Lower lobe of right lung (tissue), 2 donors: ENCODE measurements around the gene HES1. TPM values are rescaled to one million over a fixed set of nuclear protein-coding genes. Genes with fewer than 3 reads are reported as not detected.

Experiments used
- ATAC-seq, 2 donors: fragments of 200-7000 bp; cut with Tn5 transposase; one replicate each; pipeline ENCODE4 v1.9.1; 2020 to 2022; ENCODE audit warnings: mild to moderate bottlenecking in 2 of 2, moderate library complexity in 2 of 2
- DNase-seq: peaks from one replicate; pipeline ENCODE4 v3.0.0-alpha.2; 2020
- H3K27ac ChIP-seq: fragments of 200-600 bp; one replicate; pipeline ENCODE4 v1.8.0; 2022
- H3K27me3 ChIP-seq: fragments of 200-600 bp; one replicate; pipeline ENCODE4 v1.8.0; 2022; ENCODE audit warnings: low read depth
- H3K36me3 ChIP-seq: fragments of 200-600 bp; one replicate; pipeline ENCODE4 v1.8.0; 2022; ENCODE audit warnings: mild to moderate bottlenecking
- H3K4me1 ChIP-seq: fragments of 200-600 bp; one replicate; pipeline ENCODE4 v1.8.0; 2022
- H3K4me3 ChIP-seq: fragments of 200-600 bp; one replicate; pipeline ENCODE4 v1.8.0; 2022; ENCODE audit warnings: mild to moderate bottlenecking
- H3K9me3 ChIP-seq: fragments of 200-600 bp; one replicate; pipeline ENCODE4 v1.8.0; 2022
- intact Hi-C: fragments of 100-400 bp; cut with DNase I; formaldehyde crosslinking; loops from one replicate; pipeline ENCODE4 v1.11.0; 2022
- total RNA-seq: library from RNA; stranded (reverse); fragmentation: NEBNext Ultra II Directional; extraction: Animal tissue kit (Norgen Biotek cat#: 25700); gene quantifications from one replicate; pipeline ENCODE4 v1.2.1, GENCODE V29; 2021
- TF ChIP-seq, protein P1 (sequence below): fragments of 200-600 bp; IDR thresholded peaks from one replicate; pipeline ENCODE4 v1.8.0; 2022; ENCODE audit warnings: antibody characterized with exemption, mild to moderate bottlenecking
- donor health status: DM: no; HTN: yes; CAD: no; lungs with severe emphysema.

The HES1 gene
- total RNA-seq, 1 donor from 2014 or later: 29.5 TPM

DNA sequence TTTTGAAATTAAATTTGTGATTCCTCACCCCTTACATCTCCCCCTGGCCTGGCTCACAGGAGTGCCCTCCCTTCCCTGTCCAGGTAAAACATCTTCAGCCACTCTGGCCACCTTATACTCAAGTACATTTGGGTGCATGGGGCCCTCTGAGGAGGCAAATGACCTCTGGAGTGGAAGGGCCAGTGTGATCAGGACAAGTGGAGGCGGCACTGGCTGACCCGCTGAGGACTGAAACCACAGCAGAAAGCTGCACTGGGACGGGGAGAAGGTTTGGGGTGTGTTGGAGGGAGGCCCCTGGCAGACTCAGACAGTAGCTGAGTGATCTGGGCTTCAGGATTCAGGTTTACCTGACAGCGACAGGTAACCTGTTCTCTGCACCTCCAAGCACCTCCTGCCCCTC lies 24.2 kb downstream of the HES1 start:
- ATAC-seq (peak in 1 of 2 donors; percentile 18), DNase-seq (no peak)
- no peaks in the 10 kb centered on the region for H3K27me3 ChIP-seq
- H3K9me3 ChIP-seq: no peaks in the 10 kb centered on the region
- intact Hi-C loops: no loop called here
- H3K36me3 ChIP-seq: no peaks in the 10 kb centered on the region
- TF ChIP-seq, protein P1, sequence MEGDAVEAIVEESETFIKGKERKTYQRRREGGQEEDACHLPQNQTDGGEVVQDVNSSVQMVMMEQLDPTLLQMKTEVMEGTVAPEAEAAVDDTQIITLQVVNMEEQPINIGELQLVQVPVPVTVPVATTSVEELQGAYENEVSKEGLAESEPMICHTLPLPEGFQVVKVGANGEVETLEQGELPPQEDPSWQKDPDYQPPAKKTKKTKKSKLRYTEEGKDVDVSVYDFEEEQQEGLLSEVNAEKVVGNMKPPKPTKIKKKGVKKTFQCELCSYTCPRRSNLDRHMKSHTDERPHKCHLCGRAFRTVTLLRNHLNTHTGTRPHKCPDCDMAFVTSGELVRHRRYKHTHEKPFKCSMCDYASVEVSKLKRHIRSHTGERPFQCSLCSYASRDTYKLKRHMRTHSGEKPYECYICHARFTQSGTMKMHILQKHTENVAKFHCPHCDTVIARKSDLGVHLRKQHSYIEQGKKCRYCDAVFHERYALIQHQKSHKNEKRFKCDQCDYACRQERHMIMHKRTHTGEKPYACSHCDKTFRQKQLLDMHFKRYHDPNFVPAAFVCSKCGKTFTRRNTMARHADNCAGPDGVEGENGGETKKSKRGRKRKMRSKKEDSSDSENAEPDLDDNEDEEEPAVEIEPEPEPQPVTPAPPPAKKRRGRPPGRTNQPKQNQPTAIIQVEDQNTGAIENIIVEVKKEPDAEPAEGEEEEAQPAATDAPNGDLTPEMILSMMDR: no peak
- peaks cover 10% of the 10 kb centered on the region for H3K4me1 ChIP-seq
- H3K27ac ChIP-seq: no peak overlapping the region
- no peak overlapping the region for H3K4me3 ChIP-seq

DNA sequence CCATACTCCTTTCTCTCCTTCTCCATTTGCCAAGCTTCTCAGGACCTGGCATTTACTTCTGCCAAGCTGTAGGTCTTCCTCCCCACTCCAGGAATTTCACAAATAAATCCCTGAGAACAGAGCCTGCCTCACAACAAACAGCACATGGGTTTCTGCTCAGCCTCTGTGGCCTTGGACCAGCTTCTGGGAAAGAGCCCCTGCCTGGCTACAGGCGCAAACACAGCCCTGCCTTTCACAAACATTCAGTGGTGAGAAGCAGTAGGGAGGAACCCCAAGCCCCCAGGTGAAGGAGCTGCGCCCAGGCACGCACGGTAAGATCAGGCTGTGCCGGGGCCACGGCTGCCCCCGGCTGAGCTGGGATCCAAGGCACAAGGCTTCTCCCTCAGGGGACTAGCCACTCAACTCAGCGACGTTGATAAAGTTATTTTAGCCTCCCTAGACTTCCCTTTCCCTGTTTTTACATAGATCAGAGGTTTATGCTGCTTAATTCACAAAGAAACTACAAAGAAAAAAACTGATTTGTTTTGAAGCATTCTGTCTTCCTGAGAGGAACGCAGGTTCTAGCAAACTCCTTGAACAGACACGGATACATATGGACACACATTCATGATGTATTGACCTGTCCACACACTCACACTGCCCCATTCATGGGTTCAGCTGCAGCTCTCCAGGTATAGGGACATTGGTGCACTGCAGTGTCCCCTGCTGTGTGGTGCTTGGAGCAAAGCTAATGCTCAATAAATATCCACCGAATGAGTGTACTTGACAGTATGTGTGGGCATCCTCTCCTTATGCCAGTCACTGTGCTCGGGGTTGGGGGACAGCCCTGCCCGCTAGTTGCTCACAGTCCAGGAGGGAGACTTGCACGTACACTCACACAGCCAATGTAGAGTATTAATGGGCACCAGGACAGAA lies 25.4 kb downstream of the HES1 start:
- H3K27ac ChIP-seq: no peak overlapping the region
- no peaks in the 10 kb centered on the region for H3K9me3 ChIP-seq
- TF ChIP-seq, protein P1: no peak
- no peak overlapping the region for H3K4me3 ChIP-seq
- peaks cover 3% of the 10 kb centered on the region for H3K27me3 ChIP-seq
- no peaks in the 10 kb centered on the region for H3K36me3 ChIP-seq
- intact Hi-C loops: no loop called here
- DNase-seq (no peak), ATAC-seq (peak; percentile 80 to 81)
- peaks cover 19% of the 10 kb centered on the region for H3K4me1 ChIP-seq

DNA sequence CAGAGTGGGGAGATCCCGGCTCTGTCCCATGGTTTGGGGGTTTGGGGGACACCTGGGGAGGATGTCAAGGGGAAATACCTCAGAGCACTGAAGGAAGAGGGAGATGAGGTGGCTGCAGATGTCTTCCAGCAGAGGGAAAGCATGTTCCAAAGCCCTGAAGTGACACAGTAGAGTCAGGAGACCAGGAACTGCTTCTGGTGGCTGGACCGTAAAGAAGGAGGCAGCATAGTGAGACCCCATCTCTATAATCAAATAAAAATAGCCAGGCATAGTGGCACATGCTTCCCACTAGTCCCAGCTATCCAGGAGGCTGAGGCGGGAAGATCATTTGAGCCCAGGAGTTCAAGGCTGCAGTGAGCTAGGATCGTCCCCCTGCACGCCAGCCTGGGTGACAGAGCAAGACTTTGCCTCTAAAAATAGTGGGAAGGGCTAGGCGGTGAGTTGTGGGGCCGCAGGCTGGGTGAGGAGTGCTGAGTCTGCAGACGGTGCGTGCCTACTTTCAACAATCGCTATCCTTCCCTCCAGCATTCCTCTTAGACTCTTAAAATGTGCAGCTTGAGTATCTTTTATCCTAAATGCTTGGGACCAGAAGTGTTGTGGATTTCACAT lies 26.2 kb downstream of the HES1 start:
- peaks cover 26% of the 10 kb centered on the region for H3K4me1 ChIP-seq
- ATAC-seq (no peak), DNase-seq (no peak)
- no peak overlapping the region for H3K27ac ChIP-seq
- H3K4me3 ChIP-seq: no peak overlapping the region
- no peaks in the 10 kb centered on the region for H3K36me3 ChIP-seq
- H3K27me3 ChIP-seq: peaks cover 3% of the 10 kb centered on the region
- intact Hi-C loops: no loop called here
- H3K9me3 ChIP-seq: no peaks in the 10 kb centered on the region
- TF ChIP-seq, protein P1: no peak

DNA sequence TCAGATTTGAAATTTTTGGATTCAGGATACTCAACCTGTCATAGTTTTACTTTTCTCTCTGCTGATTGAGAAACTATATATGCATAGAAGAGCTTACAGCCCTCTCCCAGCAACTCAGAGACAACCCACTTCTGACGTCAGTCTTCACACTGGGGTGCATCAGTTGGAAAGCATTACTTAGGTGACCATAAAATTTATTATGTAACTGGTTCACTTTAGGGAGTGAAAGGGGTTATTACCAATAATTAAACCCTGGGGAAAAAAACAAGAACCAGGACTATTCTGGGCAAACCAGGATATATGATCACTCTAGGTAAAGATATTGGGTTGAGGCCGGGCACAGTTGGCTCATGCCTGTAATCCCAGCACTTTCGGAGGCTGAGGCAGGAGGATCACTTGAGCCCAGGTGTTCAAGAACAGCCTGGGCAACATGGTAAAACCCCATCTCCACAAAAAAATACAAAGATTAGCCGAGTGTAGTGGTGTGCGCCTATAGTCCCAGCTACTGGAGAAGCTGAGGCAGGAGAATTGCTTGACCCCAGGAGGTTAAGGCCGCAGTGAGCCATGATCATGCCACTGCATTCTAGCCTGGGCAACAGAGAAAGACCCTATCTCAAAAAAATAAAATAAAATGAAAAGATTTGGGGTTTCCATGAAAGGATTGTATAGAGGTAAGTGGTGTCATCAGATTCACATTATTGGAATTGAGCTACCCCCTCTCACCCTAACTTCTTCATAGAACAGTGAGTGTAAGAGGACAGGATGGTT lies 27.1 kb downstream of the HES1 start:
- TF ChIP-seq, protein P1: no peak
- H3K4me3 ChIP-seq: no peak overlapping the region
- no peaks in the 10 kb centered on the region for H3K36me3 ChIP-seq
- H3K27me3 ChIP-seq: peaks cover 3% of the 10 kb centered on the region
- ATAC-seq (no peak), DNase-seq (no peak)
- no peaks in the 10 kb centered on the region for H3K9me3 ChIP-seq
- H3K4me1 ChIP-seq: peaks cover 33% of the 10 kb centered on the region
- no peak overlapping the region for H3K27ac ChIP-seq
- intact Hi-C loops: no loop called here

DNA sequence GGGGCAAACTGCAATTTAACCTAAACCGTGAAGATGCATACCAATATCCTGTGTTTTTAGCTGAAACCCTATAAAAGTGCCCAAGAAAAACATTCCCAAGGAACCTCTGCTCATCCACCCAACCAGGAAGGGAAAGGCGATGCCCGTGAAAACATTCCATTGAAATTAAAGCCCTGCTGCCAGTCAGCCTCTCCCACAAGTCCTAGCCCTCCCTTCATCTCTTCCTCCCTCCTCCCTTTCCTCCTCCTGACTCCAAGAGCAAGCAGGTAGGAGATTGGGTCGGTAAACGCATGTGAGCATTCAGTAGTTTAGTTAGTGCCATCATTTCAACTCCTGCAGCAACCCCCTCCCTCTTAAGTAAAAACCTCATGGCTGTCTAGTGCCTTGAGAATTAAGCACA lies 27.7 kb downstream of the HES1 start:
- Histone ChIP-seq H3K36me3 (no peaks in the 10 kb centered on the region), H3K9me3 (no peaks in the 10 kb centered on the region), H3K27ac (no peak overlapping the region), H3K27me3 (peaks cover 3% of the 10 kb centered on the region), H3K4me3 (no peak overlapping the region), H3K4me1 (peaks cover 33% of the 10 kb centered on the region)
- TF ChIP-seq, protein P1: no peak
- DNase-seq: no peak
- ATAC-seq: no peak
- intact Hi-C loops: no loop called here
